Measurements from ENCODE around the gene ILKAP.

- no peak for TF ChIP-seq POLR2AphosphoS5 (IDR thresholded peaks at IDR 0.05)
- TF ChIP-seq EP300 (IDR thresholded peaks at IDR 0.05) = no peak
Observed at GRCh38 chr2:238226698-238227586, 23.4 kb upstream of the ILKAP start.

Measured in stomach (tissue), 4 donors.